ENCODE measurements around the gene SMTN. TPM values are rescaled to one million over a fixed set of nuclear protein-coding genes. Genes with fewer than 3 reads are reported as not detected.
"Not testable (repeated sequence)": the region's sequence is repeated elsewhere in the genome, so short reads cannot be mapped to it uniquely, and the experiment has no call there.

SMTN gene
- total RNA-seq, 1 donor from 2014 or later: 133 TPM

DNA sequence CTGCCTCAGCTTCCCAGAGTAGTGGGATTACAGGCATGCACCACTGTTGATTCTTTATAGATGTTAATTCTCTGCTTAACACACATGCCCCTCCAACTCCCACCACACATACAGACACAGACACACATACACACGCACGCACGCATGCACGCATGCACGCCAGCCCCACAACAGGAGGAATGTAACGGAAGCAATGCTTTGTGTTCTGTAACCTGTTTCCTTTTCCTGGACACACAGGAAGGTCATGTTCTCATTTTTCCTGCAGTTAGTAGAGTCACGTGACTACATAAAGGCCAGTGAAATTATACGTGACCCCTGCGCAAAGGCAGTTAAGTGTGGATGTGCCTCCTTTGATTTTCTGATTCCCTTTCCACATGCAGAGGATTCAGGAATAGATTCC lies 8.0 kb upstream of the SMTN start:
- peak; percentile 67 to 86 for DNase-seq (ENCODE audit: low read depth in 2 of 2)

DNA sequence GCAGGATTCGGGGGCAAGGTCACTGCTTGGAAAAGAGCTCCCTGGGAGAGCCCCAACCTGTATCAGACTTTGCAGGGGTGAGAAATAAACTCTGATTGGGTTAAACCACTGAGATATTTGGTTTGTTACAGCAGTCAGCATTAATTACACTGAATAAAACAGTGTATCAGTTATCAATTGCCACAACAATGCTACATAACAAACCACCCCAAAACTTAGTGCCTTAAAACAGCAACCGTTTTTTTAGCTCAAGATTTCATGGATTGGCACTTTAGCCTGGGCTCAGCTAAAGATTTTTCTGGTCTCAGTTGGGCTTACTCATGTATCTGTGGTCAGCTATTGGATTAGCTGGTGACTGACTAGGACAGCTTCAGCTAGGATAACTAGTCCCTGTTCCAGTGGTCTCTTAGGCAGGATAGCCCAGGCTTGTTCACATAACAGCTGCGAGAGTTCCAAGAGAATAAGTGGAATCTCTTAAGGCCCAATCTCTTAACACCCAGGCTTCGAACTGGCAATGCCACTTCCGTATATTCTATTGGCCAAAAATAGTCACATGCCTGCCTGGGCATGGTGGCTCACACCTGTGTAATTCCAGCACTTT lies 7.5 kb upstream of the SMTN start:
- not testable (repeated sequence) for DNase-seq (ENCODE audit: low read depth in 2 of 2)

DNA sequence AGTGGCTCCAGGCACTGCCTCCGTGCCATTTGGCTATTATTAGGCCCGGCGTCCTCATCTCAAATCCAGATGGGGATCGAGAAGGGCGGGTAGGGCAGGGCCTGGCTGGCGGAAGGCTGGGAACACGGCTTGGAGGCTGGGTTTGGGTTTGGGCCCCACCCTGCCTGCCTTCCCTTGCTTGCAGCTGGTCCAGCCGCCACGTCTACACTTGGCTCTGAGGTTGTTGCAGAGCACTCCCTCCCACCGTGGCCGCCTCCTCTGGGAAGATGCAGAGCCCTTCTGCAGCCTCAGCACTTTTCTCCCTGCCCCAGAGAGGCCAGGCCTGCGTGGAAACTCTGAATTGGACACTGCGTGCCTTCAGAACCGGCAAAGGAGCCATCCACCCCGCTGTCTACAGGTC lies 5.2 kb upstream of the SMTN start:
- DNase-seq (ENCODE audit: low read depth in 2 of 2): no peak

DNA sequence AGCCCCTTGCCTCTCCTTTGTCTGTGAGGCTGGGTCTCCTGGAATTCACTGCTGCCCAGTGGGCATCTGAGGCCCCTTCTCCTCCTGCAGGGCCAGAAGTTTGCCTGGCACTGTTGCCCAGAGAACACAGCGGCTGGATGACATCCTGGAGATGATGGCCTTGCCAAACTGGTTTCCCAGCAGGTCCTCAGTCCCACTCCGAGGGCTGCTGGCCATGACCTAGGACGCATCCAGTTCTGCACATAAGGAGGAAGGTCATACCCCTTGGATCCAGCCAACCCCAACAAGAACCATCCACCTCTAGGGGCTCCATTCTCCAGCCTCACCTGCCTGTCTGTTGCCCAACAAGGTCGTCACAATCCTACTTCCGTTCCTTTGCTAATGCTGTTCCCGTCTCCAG lies 3.4 kb upstream of the SMTN start:
- DNase-seq (ENCODE audit: low read depth in 2 of 2): no peak

DNA sequence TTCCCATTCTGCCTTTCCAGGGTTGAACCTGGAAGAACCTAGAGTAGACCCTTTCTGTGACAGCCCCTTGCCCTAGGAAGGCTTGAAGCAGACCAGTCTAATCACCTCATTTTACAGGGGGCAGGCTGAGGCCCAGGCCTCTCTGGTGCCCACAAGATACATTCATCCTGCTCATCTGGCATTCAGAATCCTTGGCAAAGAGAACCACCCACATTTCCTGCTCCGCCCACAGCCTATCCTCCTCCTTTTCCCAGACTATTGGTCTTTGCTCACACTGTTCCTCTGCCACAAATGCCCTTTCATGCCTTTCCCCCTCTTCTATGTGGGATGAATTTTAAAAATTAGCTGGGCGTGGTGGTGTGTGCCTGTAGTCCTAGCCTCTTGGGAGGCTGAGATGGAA lies 2.7 kb upstream of the SMTN start:
- DNase-seq (ENCODE audit: low read depth in 2 of 2): not testable (repeated sequence)

DNA sequence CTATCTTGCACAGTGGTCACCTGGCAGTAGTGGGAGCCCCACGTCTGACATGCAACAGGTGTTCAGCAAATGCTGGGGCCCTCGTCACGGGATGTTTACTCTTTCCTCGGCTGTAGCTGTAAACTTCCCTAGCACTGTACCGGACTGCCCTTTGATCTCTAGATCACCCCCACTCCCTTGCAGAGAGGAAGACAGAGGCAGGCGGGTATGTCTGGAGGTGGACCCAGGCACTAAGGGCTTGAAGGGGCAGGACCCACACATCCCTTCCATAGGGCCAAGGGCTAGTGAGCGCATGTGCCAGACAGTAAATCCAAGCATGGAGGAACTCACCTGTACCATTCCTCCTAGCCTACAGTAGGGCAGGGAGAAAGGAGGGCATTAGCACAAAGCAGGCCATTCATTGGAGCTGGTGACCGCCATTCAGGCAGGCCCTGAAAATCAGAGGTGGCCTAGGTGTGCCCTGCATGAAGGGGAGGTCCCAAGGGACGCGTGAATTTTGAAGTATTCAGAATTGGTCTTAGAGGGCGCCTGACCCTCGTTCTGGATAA lies 1.9 kb upstream of the SMTN start:
- DNase-seq (ENCODE audit: low read depth in 2 of 2): no peak

DNA sequence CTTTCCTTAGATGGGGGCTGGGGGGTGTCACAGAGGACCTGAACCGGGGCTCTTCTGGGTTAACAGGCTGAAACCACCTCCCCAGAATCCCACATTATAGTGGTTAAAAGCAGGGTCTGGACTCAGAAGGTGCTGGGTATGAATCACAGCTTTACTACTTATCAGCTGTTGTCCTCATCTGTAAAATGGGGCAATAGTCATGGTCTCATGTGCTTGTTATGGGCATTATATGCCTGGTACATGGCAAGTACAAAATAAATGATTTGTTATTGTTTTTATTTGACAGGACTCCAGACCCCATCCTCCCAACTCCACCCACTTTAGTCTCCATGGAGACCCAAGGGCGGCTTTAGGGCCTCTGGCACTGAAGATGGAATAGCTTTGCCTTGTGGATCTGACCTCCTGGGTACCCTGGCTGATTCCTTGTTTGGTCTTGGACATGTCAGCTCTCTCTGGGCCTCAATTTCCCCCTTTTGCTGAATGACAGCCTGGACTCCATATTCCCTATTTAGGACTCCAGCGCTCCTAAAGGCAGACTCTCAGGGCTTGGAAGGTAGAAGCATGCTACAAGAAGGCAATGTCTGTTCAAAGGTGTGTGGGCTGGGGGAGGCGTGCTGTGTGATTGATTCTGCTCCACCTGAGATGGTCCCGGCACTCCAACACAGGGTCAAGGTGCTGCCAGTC lies 812 bp upstream of the SMTN start:
- DNase-seq (ENCODE audit: low read depth in 2 of 2): no peak

DNA sequence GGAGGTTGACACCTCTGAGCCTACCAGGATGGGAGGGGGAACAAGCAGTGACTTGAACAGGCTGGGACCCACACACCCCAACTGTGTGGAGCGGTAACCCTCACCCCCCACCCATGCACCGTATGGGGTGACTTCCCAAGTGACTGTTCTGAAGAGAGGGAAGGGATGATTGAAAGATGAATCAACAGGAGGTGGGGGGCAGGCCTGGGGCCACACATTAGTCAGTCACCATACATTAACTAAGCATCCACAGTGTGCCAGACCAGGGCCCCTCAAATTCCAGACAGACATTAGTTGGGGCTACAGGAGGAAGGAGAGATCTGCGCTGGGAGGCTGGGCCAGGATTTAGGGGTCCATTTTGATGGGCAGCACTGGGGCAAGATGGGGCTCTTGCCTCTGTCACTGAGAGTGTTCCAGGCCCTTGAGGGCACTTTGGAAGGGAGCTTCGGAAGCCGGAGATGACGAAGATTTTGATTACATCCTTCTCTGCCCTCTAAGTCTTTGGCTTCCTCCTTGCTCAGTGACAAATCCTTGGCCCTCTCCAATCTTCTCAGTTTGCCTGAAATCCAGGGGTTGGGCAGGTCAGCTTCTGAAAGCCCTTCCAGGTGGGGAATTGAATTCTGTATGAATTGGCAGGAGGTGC lies 966 bp downstream of the SMTN start:
- DNase-seq (ENCODE audit: low read depth in 2 of 2): peak in 1 of 2 donors; percentile 60

DNA sequence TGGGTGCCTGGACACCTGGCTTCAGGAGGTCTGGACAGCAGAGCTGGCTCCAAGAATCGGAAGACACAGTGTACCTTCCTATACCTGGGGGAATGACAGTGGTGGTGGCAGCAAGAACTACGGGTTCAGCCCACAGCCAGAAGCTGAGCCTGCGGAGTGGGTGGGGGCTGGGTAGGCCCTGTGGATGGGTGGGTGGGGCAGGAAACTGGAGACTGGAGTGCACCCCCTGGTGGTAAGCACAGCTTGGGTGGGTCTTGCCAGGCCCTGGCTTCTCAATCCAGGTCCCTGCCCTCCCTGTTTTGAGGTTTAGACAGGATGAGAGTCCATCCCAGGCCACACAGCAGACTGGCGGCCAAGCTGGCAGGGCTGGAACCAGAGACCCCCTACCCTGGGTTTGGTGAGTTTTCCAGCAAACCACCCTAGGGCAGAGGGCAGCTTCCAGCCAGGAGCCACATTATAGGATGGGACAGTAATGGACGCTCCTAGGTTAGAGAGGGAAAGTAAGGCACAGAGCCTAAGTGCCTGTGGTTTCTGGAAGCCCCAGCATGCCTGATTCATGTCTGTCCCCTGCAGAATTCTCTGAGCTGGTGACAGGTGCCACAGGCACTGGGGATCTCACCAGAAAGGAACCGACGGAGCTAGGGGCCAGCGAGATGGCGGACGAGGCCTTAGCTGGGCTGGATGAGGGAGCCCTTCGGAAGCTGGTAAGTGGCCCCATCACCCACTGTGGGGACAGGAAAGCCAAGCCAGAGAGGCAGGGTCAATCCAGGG lies 1.7 kb downstream of the SMTN start:
- DNase-seq (ENCODE audit: low read depth in 2 of 2): peak; percentile 81 to 84

DNA sequence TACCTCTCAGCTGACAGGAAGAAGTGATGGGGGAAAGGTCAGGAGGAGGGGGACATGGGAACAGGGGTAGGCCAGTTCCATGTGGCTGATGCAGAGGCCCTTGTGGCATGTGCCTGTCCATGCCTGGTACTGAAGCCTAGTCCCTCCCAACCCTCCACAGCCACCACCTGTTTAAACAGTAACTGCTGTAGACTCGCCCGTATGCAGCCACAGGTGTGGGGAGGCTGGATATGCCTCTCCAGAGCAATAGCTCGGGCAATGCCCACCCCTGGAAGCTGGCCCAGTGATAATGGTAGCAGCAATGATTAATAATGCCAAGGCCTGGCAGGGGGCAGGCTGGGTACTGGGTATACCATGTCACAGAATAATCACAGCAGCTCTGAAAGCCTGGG lies 2.3 kb downstream of the SMTN start:
- DNase-seq (ENCODE audit: low read depth in 2 of 2): no peak

DNA sequence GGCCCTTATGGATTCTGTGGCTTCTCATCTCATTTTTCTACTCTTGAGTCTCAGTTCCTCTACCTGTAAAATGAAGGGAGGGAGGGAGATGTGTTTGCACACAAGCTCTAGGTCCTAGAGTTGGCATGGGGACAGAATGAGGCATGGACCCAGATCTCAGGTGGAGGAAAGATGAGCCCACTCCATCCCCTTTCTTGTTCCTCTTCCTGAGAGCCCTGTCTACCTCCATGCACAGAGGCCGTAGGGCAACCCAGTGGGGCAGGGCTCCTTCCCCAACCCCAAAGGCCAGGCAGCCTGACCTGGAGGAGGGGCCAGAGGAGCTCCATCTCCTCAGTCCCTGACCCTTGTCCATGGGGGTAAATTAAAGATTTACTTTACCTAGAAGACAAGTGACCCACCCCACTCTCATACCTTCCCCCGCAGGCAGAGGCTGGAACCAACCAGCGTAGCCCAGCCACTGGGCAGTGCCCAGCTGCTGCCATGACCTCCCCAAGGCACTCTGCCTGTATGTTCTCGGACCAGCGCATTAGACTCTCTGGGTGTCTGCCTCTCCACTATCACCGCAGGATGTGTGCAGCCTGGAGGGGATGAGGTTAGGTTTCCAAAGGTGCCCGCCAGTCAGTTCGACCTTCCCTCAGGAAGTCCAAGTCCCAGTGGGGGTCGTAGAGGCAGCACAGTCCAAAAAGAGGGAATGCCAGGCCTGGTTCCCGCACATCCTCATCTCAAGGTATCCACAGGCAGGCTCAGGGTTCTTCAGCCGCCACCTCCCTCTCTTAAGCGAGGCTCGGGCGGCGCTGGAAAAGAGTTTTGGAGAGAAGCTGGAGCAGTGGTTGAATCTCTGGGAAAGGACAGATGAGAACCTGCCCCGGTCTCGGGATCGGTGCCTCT lies 3.0 kb downstream of the SMTN start:
- DNase-seq (ENCODE audit: low read depth in 2 of 2): no peak

DNA sequence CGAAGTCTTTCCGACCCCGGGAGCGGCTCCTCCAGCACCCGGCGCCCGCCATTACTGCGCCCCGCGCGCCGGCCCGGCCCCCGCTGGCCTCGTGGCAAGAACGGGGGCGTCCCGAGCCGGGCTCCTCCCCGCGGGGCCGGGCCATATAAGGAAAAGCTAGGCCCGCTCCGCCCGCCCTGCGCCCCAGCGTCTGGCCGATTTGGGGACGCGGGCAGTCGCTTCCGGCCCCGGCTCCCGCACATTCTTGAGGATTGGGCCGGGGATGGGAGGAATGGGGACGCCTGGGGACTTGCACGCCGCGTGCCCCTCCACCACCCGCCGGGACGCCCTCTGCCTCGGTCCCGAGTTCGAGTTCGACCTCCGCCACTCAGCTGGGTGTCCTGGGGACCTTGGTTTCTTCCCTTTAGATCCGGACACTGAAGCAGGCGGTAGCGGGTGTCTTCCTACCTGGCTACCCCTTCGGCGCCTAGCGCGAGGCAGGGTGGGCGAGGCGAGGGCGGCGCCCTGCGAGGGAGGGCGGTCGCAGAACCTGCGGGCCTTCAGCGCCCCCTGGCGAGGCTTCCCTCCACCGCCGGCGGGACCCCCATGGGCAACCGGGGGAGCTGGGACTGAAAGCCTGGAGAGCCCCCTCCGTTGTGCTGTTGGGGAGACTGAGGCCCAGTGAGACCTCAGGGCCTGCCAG lies 3.8 kb downstream of the SMTN start:
- peak; percentile 35 to 85 for DNase-seq (ENCODE audit: low read depth in 2 of 2)

DNA sequence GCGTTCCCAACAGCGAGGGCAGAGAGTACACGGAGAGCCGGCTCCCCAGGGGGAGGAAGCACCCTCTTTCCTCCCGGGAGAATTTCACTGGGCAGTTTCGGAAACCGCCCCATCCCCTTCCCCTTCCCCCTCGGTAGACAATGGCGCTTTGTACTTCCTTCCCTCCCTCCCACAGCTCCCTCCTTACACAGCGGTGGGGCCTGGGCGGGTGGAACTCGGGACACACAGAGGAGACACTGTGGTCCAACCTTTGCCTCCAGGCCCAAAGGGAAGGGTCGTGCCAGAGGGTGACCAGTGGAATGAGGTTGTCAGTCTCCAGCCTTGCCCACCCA lies 4.3 kb downstream of the SMTN start:
- DNase-seq (ENCODE audit: low read depth in 2 of 2): peak in 1 of 2 donors; percentile 36

DNA sequence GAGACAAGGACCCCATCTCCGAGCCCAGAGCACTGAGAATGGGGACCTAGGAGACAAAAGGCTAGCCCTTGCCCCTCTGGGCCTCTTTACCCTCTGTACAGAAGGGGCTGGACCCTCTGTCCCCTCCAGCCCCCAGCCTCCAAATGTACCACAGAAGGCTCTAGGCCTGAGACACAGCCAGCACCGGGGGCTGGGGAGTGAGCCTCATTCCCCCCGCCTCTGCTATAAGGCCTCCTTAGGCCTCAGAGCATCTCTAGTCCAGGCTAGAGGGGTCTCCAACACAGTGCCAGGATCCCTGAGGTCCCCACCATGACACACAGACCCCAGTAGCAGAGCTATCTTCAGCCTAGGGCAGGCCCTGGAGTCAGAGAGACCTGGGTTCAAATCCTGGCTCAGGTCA lies 4.8 kb downstream of the SMTN start:
- no peak for DNase-seq (ENCODE audit: low read depth in 2 of 2)

DNA sequence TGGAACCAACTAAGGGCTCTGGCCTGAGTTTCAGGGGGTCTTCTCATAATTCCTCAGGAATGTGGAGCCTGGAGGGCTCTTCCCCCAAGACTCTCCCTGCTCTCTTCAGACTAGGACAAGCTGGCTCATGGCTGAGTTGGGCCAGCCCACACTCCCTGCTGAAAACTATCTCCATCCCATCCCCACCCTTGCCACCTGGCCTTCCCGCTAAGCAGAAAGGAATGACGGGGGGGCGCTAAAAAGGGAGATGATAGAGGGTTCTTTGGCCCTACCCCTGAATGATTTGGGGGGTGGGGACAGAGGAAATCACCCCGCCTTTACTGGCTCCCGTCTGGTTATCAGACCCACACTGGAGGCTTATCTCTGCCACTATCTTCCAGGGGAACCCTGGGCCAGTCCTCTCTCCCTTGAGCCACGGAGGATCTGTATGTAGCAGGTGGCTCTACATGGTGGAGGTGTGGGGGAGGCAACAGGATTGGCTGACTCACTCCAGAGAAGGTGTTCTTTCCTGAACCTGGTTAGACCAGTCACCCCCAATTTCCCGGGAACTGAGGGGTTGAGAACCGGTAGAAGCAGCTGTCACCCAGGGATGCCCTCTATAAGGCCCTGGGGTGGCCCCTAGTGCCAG lies 5.7 kb downstream of the SMTN start:
- no peak for DNase-seq (ENCODE audit: low read depth in 2 of 2)

DNA sequence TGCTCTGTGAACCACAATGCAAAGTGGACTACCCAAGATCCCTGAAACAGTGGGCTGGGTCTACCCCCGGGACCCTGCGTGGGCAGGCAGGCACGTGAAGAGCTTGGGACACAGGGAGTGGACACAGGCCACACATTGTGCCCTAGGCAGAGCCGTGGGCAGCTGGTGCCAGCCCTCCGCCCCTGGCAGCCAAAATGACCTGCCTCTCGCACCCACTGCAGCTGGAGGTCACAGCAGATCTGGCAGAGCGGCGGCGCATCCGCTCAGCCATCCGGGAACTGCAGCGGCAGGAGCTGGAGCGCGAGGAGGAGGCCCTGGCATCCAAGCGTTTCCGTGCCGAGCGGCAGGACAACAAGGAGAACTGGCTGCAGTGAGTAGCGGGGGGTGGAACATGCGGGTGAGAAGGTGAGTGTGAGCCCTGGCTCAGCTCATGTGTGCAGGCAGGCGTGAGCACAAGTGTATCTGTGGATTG lies 6.7 kb downstream of the SMTN start:
- no peak for DNase-seq (ENCODE audit: low read depth in 2 of 2)

DNA sequence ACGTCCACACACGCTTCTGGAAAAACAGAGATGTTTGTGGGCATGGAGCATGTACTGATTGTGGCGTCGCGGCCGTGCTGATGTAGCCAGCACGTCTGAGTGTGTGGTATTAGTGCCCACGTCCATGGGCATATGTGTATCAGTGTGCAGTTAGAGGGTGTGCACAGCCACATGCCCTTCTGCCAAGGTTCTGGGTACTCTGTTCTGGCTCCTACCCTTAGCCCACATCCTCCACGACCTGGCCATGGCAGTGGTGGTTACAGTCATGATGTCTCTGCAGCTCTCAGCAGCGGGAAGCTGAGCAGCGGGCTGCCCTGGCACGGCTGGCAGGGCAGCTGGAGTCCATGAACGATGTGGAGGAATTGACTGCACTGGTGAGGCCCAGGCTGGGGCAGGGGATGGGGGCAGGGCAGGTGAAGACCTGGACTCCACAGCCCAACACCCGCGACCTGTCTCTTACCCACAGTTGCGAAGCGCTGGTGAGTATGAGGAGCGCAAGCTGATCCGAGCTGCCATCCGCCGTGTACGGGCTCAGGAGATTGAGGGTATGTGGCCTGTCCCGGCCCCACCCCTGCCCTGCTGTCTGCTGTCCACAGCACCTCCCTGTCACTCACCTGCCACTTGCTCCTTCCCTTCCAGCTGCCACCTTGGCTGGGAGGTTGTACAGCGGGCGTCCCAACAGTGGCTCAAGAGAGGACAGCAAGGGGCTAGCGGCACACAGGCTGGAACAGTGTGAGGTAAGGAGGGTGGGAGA lies 7.3 kb downstream of the SMTN start:
- no peak for DNase-seq (ENCODE audit: low read depth in 2 of 2)

DNA sequence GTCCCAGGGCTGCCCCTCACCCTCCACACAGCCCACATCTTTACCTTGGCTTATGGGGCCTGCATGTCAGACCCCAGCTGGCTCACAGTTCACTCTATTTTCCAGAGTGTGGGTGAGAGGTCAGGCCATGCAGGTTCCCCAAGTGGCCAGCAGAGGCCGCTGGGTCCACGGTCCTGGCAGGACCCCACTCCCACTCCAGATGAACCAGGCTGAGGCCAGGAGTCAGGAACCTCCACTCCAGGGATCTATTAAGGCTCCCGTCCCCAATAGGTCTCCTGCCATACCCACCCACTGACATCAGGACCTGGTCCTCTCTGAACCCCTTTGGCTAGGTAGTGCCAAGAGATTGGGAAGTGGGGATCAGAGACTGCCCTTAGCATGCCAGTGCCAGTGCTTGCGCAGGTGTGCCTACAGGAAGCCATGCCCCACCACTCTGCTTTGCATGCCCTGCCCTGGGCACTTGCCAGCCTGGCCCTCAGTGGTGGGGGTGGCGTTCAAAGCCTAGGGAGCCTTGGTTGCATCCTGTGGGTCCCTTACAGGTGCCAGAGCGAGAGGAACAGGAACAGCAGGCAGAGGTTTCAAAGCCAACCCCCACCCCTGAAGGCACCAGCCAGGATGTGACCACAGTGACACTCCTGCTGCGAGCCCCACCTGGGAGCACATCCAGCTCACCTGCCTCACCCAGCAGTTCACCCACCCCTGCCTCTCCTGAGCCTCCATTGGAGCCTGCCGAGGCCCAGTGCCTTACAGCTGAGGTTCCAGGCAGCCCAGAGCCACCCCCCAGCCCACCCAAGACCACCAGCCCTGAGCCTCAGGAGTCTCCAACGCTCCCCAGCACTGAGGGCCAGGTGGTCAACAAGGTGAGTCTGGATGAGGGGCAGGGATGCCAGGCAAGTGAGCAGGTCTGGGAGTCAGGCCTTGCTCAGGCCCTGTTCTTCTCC lies 8.3 kb downstream of the SMTN start:
- DNase-seq (ENCODE audit: low read depth in 2 of 2): peak in 1 of 2 donors; percentile 55
